ENCODE data around the gene HECTD4.

Gene HECTD4

DNA sequence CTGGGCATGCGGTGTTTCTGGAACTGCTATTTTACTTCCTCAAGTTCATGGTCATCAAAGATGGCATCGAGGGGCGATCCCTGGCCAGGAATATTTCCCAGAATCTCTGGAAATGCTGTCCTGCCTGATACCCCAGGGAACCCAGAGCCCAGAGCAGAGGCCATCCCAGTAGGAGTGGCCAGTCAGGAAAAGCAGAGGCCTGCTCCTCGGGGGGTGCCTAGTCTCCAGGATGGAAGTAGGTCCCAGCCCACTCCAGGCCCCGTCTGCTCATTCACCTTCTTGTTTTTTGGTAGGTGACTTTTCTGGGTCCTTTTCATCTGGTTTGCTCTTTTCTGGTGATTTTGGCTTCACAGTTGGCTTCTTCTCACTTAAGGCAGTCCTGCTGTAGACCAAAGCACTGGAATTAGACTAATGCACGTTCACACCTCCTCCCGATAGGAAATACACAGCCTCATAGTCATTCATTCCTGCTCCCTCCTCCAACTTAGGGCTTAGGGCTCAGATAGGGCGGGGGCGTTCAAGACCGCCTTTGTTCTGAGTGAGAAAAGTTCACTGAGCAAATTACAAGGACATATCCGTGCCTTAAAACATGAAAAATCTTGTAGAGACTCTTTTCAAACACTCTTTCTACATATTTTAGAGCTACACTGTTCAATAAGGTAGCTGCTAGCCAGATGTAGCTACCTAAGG lies 205.8 kb downstream of the HECTD4 start:
- DNase-seq (ENCODE audit: low spot score): no peak

DNA sequence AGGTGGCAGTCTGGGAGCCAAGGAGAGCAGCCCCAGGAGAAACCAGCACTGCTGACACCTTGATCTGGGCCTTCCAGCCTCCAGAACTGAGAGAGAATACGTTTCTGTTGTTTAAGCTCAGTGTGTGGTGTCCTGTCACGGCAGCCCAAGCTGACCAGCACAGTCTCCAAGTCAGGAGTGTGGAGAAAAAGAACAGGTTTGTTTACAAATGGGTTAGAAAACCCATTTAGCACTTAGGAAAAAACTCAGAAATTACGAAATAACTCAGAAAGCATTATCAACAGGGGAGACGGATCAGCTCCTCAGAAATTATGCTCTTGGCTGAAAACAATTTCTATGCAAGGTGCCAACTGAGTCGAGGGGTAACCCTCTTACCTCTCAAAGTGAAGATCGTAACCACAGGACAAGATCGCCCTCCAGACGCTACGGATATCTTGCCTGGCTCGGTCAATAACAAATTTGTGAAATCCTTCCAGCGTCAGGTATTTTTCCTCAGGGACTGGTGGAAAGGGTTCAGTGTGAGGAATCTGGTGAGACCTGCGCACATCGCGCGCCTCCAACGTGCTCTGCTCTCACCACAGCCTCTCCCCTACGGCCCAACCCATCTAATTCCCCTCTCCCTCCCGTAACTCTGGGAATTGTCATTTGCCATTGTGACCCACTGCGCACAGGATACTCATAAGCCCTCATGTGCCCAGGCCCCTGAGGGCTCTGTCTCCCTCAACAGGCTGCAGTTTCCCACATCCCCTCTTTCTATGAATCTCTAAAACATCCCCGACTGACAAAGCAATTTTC lies 206.7 kb downstream of the HECTD4 start:
- no peak for DNase-seq (ENCODE audit: low spot score)

DNA sequence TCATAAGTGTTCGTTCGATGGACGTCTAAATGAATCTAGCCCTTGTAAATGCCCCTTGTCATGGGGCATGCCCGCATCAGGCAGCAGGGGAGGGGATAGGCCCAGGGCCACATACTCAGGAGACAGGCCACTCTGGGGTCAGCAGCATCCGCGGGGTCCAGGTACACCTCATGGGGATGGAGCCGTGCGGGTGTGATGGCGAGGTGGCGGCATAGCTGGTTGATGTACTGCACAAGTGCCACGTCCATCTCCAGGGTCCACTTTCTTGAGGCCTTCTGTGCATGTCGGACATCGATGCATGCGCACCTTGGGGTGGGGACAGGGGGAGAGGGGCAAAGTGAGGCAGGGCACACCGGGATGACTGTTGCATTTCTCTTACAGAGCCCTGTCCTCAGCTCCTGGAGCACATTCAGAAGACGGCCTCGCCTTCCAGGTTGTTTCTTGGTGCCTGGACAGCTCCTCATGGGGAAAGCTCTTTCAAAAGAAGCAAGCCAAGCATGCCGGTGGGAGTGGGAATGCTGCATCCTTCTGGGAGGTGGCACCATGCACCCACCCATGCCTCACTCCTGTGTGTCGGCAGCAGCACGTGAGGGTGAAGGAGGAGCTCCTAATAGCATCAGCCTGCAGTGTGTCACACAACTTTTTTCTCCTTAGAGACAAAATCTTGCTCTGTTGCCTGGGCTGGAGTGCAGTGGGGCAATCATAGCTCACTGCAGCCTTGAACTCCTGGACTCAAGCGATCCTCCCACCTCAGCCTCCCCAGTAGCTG lies 209.5 kb downstream of the HECTD4 start:
- no peak for DNase-seq (ENCODE audit: low spot score)

DNA sequence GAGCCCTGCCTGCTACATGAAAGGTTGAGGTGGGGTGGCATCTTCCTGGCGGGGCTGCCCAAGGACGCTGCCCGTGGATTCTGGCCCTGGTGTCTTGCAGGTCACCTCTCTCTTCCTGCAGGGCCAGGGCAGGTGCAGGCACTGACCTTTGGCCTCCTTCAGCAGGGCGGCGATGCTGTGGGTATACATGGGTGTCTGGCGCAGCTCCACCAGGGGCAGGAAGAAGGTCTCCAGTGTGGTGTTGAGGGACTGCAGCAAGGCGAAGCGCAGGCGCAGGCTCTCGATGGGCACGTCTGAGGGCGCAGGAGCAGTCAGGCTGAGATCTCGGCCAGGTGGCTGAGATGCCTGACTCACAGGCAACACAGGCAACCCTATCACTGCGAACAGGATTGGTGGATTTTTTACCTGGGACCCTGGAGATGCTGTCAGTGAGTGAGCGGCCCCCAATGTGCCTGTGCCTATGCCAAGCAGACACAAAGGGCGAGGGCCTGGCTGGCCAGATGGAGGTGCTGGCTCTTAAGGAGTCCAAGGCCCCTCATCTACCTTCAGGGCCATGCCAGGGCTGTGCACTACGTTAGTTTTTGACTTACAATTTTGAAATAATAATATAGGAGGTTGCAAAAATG lies 211.1 kb downstream of the HECTD4 start:
- no peak for DNase-seq (ENCODE audit: low spot score)

GRCh38 chr12:112170376-112170775 lies 211.9 kb downstream of the HECTD4 start:
- DNase-seq (ENCODE audit: low spot score): no peak

DNA sequence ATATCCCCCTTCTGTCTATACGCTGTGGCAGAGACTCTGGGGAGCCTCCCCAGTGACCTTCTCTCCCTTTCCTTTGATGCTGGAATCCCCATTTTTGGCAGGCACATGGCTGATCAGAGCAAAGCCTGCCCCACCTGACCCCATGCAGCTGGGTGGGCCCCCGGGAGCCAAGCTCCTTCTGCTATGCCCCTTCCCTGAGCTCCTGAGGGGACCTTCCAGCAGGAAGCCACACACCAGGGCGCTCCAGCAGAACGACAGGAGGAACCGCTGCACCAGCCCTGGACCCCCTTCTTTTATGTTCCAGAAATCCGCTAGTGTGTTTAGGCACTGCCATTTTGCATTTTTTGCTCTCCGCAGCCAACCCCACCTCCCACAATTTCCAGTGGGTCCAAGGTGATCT lies 212.3 kb downstream of the HECTD4 start:
- no peak for DNase-seq (ENCODE audit: low spot score)

DNA sequence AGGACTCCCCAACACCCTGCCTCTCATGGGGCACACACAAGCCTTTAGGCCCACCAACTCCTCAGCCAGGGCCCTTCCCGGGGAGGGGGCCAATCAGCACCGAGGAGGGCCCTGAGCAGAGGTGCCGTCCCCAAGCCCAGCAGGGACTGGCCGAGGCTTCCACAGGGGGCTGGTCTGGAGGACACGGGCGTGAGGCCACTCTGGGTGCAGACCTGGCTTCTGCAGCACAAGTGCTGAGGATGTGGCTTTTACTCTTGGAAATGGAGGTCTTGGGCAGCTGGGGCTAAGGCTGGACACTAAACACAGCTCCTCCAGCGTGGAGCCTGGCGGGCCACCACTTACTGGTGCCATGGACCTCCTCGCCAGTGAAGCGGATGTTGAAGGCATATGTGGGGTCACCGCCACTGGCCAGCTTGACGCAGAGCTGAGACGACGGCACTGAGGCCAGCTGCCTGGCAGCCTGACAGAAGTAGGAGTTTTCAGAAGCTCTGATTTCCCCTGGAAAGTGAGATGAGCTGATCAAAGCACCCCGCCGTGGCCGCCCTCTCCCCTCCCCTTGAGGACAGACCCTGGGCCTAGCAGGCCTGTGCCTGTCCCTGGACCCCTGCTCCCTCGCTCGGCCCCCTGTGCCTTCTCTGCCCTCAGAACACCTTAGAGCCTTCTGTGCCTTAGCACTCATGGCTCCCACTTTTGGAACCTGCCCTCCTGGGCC lies 212.9 kb downstream of the HECTD4 start:
- no peak for DNase-seq (ENCODE audit: low spot score)

GRCh38 chr12:112168561-112168971 lies 213.7 kb downstream of the HECTD4 start:
- DNase-seq (ENCODE audit: low spot score): no peak

- DNase-seq (ENCODE audit: low spot score): no peak
Measured at GRCh38 chr12:112167718-112168525, 214.3 kb downstream of the HECTD4 start.

GRCh38 chr12:112167031-112167461 lies 215.2 kb downstream of the HECTD4 start:
- DNase-seq (ENCODE audit: low spot score): no peak

- DNase-seq (ENCODE audit: low spot score): no peak
Measured at GRCh38 chr12:112166051-112167015, 215.9 kb downstream of the HECTD4 start.

DNA sequence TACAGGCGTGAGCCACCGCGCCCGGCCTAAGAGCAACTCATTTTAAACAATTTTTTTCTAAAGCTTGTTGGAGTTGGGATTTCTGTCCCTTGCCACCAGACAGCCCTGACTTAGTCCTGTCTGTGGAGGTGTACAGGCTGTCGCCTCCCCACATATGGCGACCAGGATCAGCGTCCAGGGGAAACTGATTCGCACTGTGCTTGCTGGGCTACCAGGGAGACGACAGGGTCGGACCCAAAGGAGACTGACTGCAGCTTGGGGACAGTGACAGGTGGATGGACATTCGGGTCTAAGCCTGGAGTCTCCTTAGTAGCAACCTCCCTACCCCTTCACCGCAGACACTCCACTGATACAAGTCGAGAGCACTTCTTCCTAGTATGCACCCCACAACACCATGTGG lies 216.6 kb downstream of the HECTD4 start:
- DNase-seq (ENCODE audit: low spot score): no peak

DNA sequence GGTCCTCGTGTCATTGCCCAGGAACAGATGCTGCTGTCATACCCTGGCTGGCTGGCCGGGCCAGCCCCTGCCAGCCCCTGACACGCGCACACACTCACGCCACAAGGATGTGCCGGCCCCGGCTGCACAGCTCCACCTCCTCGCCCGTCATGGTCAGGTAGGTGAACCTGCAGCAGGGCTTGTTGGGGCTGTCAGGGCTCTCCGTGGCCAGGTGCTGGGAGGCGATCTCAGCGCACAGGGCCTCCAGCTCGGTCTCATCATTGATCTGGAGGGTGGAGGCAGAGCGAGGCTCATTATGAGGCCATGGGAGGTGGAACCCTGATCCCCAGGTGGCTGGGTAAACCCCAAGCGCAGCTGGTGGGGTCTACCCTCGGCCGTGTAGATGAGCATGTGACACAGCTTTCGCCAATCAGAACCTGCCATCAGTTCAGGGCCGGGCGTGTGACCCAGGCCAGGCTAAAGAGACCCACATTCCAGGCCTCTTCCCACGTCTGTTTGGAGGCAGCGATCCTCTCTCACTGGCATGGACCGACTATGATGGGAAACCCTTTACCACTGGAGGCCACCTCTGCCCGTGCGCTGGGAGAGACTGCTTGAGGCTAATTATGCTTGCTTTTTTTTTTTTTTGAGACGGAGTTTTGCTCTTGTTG lies 218.1 kb downstream of the HECTD4 start:
- DNase-seq (ENCODE audit: low spot score): no peak

GRCh38 chr12:112163471-112163991 lies 218.7 kb downstream of the HECTD4 start:
- no peak for DNase-seq (ENCODE audit: low spot score)

GRCh38 chr12:112163056-112163455 lies 219.2 kb downstream of the HECTD4 start:
- DNase-seq (ENCODE audit: low spot score): no peak

GRCh38 chr12:112162241-112162790 lies 219.9 kb downstream of the HECTD4 start:
- DNase-seq (ENCODE audit: low spot score): no peak

- no peak for DNase-seq (ENCODE audit: low spot score)
Measured at GRCh38 chr12:112161711-112162110, 220.5 kb downstream of the HECTD4 start.

- DNase-seq (ENCODE audit: low spot score): no peak
Measured at GRCh38 chr12:112160611-112161010, 221.6 kb downstream of the HECTD4 start.
